Measurements from ENCODE around the gene NCKAP1. TPM values are rescaled to one million over a fixed set of nuclear protein-coding genes. Genes with fewer than 3 reads are reported as not detected.

Gene NCKAP1
- total RNA-seq, 1 experiment from 2014 or later, result 173 TPM

DNA sequence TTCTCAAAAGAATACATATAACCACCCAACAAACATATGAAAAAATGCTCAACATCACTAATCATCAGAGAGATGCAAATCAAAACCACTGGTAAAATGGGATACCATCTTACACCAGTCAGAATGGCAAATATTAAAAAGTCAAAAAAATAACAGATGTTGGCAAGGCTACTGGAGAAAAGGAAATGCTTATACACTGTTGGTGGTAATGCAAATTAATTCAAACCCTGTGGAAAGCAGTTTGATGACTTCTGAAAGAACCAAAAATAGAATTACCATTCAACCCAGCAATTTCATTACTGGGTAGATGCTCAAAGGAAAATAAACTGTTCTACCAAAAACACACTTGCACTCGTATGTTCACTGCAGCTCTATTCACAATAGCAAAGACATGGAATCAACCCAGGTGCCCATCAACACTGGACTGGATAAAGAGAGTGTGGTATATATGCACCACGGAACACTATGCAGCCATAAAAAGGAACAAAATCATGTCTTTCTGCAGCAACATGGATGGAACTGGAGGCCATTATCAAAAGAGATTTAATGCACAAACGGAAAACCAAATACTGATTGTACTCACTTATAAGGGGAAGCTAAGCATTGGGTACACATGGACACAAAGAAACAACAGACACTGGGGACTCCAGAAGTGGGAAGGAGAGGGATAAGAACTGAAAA lies 38.8 kb downstream of the NCKAP1 start (continued):
- TF ChIP-seq, protein P1, sequence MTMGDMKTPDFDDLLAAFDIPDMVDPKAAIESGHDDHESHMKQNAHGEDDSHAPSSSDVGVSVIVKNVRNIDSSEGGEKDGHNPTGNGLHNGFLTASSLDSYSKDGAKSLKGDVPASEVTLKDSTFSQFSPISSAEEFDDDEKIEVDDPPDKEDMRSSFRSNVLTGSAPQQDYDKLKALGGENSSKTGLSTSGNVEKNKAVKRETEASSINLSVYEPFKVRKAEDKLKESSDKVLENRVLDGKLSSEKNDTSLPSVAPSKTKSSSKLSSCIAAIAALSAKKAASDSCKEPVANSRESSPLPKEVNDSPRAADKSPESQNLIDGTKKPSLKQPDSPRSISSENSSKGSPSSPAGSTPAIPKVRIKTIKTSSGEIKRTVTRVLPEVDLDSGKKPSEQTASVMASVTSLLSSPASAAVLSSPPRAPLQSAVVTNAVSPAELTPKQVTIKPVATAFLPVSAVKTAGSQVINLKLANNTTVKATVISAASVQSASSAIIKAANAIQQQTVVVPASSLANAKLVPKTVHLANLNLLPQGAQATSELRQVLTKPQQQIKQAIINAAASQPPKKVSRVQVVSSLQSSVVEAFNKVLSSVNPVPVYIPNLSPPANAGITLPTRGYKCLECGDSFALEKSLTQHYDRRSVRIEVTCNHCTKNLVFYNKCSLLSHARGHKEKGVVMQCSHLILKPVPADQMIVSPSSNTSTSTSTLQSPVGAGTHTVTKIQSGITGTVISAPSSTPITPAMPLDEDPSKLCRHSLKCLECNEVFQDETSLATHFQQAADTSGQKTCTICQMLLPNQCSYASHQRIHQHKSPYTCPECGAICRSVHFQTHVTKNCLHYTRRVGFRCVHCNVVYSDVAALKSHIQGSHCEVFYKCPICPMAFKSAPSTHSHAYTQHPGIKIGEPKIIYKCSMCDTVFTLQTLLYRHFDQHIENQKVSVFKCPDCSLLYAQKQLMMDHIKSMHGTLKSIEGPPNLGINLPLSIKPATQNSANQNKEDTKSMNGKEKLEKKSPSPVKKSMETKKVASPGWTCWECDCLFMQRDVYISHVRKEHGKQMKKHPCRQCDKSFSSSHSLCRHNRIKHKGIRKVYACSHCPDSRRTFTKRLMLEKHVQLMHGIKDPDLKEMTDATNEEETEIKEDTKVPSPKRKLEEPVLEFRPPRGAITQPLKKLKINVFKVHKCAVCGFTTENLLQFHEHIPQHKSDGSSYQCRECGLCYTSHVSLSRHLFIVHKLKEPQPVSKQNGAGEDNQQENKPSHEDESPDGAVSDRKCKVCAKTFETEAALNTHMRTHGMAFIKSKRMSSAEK (CRISPR knock-in tag; IDR thresholded peaks at IDR 0.05; ENCODE audit: borderline replicate concordance), result no peak
- no peak for TF ChIP-seq IRF2 (CRISPR knock-in tag; IDR thresholded peaks at IDR 0.05; ENCODE audit: borderline replicate concordance, low read depth)
- no peak for TF ChIP-seq NR2C2 (CRISPR knock-in tag; IDR thresholded peaks at IDR 0.05)
- TF ChIP-seq, protein P2, sequence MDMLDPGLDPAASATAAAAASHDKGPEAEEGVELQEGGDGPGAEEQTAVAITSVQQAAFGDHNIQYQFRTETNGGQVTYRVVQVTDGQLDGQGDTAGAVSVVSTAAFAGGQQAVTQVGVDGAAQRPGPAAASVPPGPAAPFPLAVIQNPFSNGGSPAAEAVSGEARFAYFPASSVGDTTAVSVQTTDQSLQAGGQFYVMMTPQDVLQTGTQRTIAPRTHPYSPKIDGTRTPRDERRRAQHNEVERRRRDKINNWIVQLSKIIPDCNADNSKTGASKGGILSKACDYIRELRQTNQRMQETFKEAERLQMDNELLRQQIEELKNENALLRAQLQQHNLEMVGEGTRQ (CRISPR knock-in tag; IDR thresholded peaks at IDR 0.05), result no peak
- no peak for TF ChIP-seq ZNF232 (CRISPR knock-in tag; IDR thresholded peaks at IDR 0.05)
- no peak for TF ChIP-seq ELF4 (CRISPR knock-in tag; IDR thresholded peaks at IDR 0.05; ENCODE audit: low read depth)
- TF ChIP-seq, protein P3, sequence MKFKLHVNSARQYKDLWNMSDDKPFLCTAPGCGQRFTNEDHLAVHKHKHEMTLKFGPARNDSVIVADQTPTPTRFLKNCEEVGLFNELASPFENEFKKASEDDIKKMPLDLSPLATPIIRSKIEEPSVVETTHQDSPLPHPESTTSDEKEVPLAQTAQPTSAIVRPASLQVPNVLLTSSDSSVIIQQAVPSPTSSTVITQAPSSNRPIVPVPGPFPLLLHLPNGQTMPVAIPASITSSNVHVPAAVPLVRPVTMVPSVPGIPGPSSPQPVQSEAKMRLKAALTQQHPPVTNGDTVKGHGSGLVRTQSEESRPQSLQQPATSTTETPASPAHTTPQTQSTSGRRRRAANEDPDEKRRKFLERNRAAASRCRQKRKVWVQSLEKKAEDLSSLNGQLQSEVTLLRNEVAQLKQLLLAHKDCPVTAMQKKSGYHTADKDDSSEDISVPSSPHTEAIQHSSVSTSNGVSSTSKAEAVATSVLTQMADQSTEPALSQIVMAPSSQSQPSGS (CRISPR knock-in tag; IDR thresholded peaks at IDR 0.05; ENCODE audit: borderline replicate concordance, low read depth), result no peak
- TF ChIP-seq, protein P4, sequence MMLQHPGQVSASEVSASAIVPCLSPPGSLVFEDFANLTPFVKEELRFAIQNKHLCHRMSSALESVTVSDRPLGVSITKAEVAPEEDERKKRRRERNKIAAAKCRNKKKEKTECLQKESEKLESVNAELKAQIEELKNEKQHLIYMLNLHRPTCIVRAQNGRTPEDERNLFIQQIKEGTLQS (CRISPR knock-in tag; conservative IDR thresholded peaks at IDR 0.05), result no peak
- TF ChIP-seq, protein P5, sequence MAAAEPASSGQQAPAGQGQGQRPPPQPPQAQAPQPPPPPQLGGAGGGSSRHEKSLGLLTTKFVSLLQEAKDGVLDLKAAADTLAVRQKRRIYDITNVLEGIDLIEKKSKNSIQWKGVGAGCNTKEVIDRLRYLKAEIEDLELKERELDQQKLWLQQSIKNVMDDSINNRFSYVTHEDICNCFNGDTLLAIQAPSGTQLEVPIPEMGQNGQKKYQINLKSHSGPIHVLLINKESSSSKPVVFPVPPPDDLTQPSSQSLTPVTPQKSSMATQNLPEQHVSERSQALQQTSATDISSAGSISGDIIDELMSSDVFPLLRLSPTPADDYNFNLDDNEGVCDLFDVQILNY (CRISPR knock-in tag; IDR thresholded peaks at IDR 0.05), result no peak

DNA sequence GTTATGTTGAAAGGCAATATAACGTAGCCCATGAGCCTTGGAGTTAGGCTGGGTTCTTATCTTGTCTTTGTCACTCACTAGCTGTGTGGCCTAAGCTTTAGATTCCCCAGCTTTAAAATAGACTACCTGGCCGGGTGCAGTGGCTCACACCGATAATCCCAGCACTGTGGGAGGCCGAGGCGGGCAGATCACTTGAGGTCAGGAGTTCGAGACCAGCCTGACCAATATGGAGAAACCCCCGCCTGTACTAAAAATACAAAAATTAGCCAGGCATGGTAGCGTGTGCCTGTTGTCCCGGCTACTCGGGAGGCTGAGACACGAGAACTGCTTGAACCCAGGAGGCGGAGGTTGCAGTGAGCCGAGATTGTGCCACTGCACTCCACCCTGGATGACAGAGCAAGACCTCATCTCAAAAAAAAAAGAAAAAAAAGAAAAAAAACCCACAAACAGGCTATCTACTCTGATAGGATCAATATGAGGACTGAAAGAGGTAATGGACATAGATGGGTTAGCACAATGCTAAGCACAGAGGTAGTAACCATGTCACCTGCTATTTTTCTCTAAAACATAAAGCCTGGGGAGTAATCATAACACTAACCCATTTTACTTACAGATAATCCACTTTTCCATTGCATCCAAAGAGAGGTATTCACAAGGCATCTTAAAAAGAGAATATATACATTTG lies 43.9 kb downstream of the NCKAP1 start:
- ATAC-seq, result no peak
- ChIA-PET CTCF (interaction anchor here (1.4 kb wide), 1 partner anchor 14 kb away, joined by 5 read pairs; no protein-coding TSS in a partner anchor), POLR2A (no interaction called here)
- Mint-ChIP-seq H3K27me3 (ENCODE audit: low read depth) (no peaks in the 10 kb centered on the region), H3K27ac (no peak overlapping the region), H3K36me3 (peaks cover 53% of the 10 kb centered on the region), H3K4me3 (no peak overlapping the region), H3K9me3 (no peaks in the 10 kb centered on the region), H3K4me1 (peaks cover 3% of the 10 kb centered on the region; the same call in 1 of the 2 replicates)
- DNase-seq (ENCODE audit: low spot score), result no peak
- TF ChIP-seq CREB1 (CRISPR knock-in tag; IDR thresholded peaks at IDR 0.05) (no peak), GABPB1 (CRISPR knock-in tag; IDR thresholded peaks at IDR 0.05) (no peak), SP1 (CRISPR knock-in tag; conservative IDR thresholded peaks at IDR 0.05) (no peak), EMX1 (CRISPR knock-in tag; IDR thresholded peaks at IDR 0.05) (no peak), ZNF317 (CRISPR knock-in tag; IDR thresholded peaks at IDR 0.05; ENCODE audit: borderline replicate concordance, low read depth) (no peak), OVOL2 (CRISPR knock-in tag; IDR thresholded peaks at IDR 0.05; ENCODE audit: borderline replicate concordance) (no peak)
- TF ChIP-seq, protein P6, sequence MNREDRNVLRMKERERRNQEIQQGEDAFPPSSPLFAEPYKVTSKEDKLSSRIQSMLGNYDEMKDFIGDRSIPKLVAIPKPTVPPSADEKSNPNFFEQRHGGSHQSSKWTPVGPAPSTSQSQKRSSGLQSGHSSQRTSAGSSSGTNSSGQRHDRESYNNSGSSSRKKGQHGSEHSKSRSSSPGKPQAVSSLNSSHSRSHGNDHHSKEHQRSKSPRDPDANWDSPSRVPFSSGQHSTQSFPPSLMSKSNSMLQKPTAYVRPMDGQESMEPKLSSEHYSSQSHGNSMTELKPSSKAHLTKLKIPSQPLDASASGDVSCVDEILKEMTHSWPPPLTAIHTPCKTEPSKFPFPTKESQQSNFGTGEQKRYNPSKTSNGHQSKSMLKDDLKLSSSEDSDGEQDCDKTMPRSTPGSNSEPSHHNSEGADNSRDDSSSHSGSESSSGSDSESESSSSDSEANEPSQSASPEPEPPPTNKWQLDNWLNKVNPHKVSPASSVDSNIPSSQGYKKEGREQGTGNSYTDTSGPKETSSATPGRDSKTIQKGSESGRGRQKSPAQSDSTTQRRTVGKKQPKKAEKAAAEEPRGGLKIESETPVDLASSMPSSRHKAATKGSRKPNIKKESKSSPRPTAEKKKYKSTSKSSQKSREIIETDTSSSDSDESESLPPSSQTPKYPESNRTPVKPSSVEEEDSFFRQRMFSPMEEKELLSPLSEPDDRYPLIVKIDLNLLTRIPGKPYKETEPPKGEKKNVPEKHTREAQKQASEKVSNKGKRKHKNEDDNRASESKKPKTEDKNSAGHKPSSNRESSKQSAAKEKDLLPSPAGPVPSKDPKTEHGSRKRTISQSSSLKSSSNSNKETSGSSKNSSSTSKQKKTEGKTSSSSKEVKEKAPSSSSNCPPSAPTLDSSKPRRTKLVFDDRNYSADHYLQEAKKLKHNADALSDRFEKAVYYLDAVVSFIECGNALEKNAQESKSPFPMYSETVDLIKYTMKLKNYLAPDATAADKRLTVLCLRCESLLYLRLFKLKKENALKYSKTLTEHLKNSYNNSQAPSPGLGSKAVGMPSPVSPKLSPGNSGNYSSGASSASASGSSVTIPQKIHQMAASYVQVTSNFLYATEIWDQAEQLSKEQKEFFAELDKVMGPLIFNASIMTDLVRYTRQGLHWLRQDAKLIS (CRISPR knock-in tag; IDR thresholded peaks at IDR 0.05; ENCODE audit: borderline replicate concordance), result no peak
- TF ChIP-seq, protein P7, sequence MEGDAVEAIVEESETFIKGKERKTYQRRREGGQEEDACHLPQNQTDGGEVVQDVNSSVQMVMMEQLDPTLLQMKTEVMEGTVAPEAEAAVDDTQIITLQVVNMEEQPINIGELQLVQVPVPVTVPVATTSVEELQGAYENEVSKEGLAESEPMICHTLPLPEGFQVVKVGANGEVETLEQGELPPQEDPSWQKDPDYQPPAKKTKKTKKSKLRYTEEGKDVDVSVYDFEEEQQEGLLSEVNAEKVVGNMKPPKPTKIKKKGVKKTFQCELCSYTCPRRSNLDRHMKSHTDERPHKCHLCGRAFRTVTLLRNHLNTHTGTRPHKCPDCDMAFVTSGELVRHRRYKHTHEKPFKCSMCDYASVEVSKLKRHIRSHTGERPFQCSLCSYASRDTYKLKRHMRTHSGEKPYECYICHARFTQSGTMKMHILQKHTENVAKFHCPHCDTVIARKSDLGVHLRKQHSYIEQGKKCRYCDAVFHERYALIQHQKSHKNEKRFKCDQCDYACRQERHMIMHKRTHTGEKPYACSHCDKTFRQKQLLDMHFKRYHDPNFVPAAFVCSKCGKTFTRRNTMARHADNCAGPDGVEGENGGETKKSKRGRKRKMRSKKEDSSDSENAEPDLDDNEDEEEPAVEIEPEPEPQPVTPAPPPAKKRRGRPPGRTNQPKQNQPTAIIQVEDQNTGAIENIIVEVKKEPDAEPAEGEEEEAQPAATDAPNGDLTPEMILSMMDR (IDR thresholded peaks at IDR 0.05), result no peak
- TF ChIP-seq, protein P8, sequence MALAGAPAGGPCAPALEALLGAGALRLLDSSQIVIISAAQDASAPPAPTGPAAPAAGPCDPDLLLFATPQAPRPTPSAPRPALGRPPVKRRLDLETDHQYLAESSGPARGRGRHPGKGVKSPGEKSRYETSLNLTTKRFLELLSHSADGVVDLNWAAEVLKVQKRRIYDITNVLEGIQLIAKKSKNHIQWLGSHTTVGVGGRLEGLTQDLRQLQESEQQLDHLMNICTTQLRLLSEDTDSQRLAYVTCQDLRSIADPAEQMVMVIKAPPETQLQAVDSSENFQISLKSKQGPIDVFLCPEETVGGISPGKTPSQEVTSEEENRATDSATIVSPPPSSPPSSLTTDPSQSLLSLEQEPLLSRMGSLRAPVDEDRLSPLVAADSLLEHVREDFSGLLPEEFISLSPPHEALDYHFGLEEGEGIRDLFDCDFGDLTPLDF (CRISPR knock-in tag; IDR thresholded peaks at IDR 0.05), result no peak

Measured in WTC11 (cell line).